Uterus (tissue), 4 donors: ENCODE data around the gene VSNL1. TPM values are rescaled to one million over a fixed set of nuclear protein-coding genes. Genes with fewer than 3 reads are reported as not detected.

Experiments
- DNase-seq, 2 donors: peaks; one replicate each; pipeline ENCODE4 v3.0.0-alpha.2; 2019 to 2020
- H3K27ac ChIP-seq, 2 donors: fragments of 200-600 bp; sonication (generic); 1 replicate in 1 of 2; 2 replicates in 1 of 2; pipeline ENCODE4 v1.5.1; 2016 to 2018
- H3K27me3 ChIP-seq, 2 donors: fragments of 200-600 bp; sonication (generic); one replicate each; pipeline ENCODE4 v1.5.1; 2018 to 2019; ENCODE audit warnings: control low read depth in 1 of 2
- H3K36me3 ChIP-seq, 2 donors: fragments of 200-600 bp; sonication (generic); one replicate each; pipeline ENCODE4 v1.5.1; 2019; ENCODE audit warnings: control low read depth in 1 of 2
- H3K4me1 ChIP-seq, 2 donors: fragments of 200-600 bp; sonication (generic); one replicate each; pipeline ENCODE4 v1.5.1; 2018 to 2019; ENCODE audit warnings: control low read depth in 1 of 2
- H3K4me3 ChIP-seq, 2 donors: fragments of 200-600 bp; sonication (generic); 1 replicate in 1 of 2; 2 replicates in 1 of 2; pipeline ENCODE4 v1.5.1; 2018 to 2019; ENCODE audit warnings: mild to moderate bottlenecking in 1 of 2
- H3K9me3 ChIP-seq, 2 donors: fragments of 200-600 bp; sonication (generic); one replicate each; pipeline ENCODE4 v1.5.1; 2019; ENCODE audit warnings: control low read depth in 1 of 2
- CTCF ChIP-seq, 4 experiments: fragments of 200-600 bp in 2 of 4; fragments of 450-650 bp in 2 of 4; sonication (generic) in 2 of 4; IDR thresholded peaks; one replicate each; pipeline ENCODE4 v1.5.1; 2016 to 2019; ENCODE audit warnings: antibody characterized with exemption in 4 of 4, mild to moderate bottlenecking in 2 of 4, moderate library complexity in 1 of 4
- POLR2A ChIP-seq, 2 donors: fragments of 450-650 bp; IDR thresholded peaks; one replicate each; pipeline ENCODE4 v1.6.1; 2016; ENCODE audit warnings: antibody characterized with exemption in 2 of 2, mild to moderate bottlenecking in 1 of 2, moderate library complexity in 1 of 2
- intact Hi-C: fragments of 100-400 bp; cut with DNase I; formaldehyde crosslinking; loops from one replicate; pipeline ENCODE4 v1.15.1; 2023; ENCODE audit warnings: low total_unique reads
- total RNA-seq, 4 donors: library from RNA; depleted of rRNA in 3 of 4; stranded (reverse); fragments of >200 nt in 3 of 4; gene quantifications; one replicate each; pipeline versions ENCODE4 v1.1.0 to v1.2.4, GENCODE V29; 2014 to 2023
- donor health status: DM: yes; HTN: yes; CAD: no.

VSNL1 gene
- total RNA-seq, 4 donors from 2014 or later = 0.29 to 1.8 (median 0.61) TPM; not detected in 1

- no peaks in the 10 kb centered on the region for H3K27me3 ChIP-seq
- no peak for DNase-seq
- no peak overlapping the region for H3K27ac ChIP-seq
- no peak for TF ChIP-seq CTCF (IDR thresholded peaks at IDR 0.05)
- no peak for TF ChIP-seq POLR2A (IDR thresholded peaks at IDR 0.05)
- no peaks in the 10 kb centered on the region for H3K9me3 ChIP-seq
- intact Hi-C loops = no loop called here
- H3K4me3 ChIP-seq = no peak overlapping the region
- no peaks in the 10 kb centered on the region for H3K4me1 ChIP-seq
- H3K36me3 ChIP-seq = no peaks in the 10 kb centered on the region
These were observed 89.6 kb downstream of the VSNL1 start for GRCh38 chr2:17630089-17630488.

GRCh38 chr2:17634997-17635396 lies 94.5 kb downstream of the VSNL1 start:
- TF ChIP-seq POLR2A (IDR thresholded peaks at IDR 0.05) = no peak
- TF ChIP-seq CTCF (IDR thresholded peaks at IDR 0.05) = no peak
- Histone ChIP-seq H3K36me3 (no peaks in the 10 kb centered on the region), H3K27me3 (no peaks in the 10 kb centered on the region), H3K4me3 (no peak overlapping the region), H3K27ac (no peak overlapping the region), H3K9me3 (no peaks in the 10 kb centered on the region), H3K4me1 (no peaks in the 10 kb centered on the region)
- intact Hi-C loops = no loop called here
- no peak for DNase-seq

GRCh38 chr2:17636257-17636656 lies 95.8 kb downstream of the VSNL1 start:
- H3K27ac ChIP-seq = no peak overlapping the region
- no peaks in the 10 kb centered on the region for H3K36me3 ChIP-seq
- H3K4me3 ChIP-seq = no peak overlapping the region
- DNase-seq = no peak
- no peaks in the 10 kb centered on the region for H3K27me3 ChIP-seq
- no peaks in the 10 kb centered on the region for H3K4me1 ChIP-seq
- no peak for TF ChIP-seq POLR2A (IDR thresholded peaks at IDR 0.05)
- no peak for TF ChIP-seq CTCF (IDR thresholded peaks at IDR 0.05)
- no peaks in the 10 kb centered on the region for H3K9me3 ChIP-seq
- intact Hi-C loops = no loop called here

- no peaks in the 10 kb centered on the region for H3K27me3 ChIP-seq
- TF ChIP-seq POLR2A (IDR thresholded peaks at IDR 0.05) (no peak), CTCF (IDR thresholded peaks at IDR 0.05) (no peak)
- H3K9me3 ChIP-seq = no peaks in the 10 kb centered on the region
- no peaks in the 10 kb centered on the region for H3K4me1 ChIP-seq
- no peaks in the 10 kb centered on the region for H3K36me3 ChIP-seq
- no peak overlapping the region for H3K4me3 ChIP-seq
- no peak overlapping the region for H3K27ac ChIP-seq
- intact Hi-C loops = no loop called here
- DNase-seq = no peak
These were observed 96.8 kb downstream of the VSNL1 start for GRCh38 chr2:17637131-17637906.

GRCh38 chr2:17638196-17638743 lies 97.8 kb downstream of the VSNL1 start:
- Histone ChIP-seq H3K36me3 (no peaks in the 10 kb centered on the region), H3K4me3 (no peak overlapping the region), H3K27me3 (no peaks in the 10 kb centered on the region), H3K27ac (no peak overlapping the region), H3K9me3 (no peaks in the 10 kb centered on the region), H3K4me1 (no peaks in the 10 kb centered on the region)
- TF ChIP-seq CTCF (IDR thresholded peaks at IDR 0.05) (no peak), POLR2A (IDR thresholded peaks at IDR 0.05) (no peak)
- intact Hi-C loops = no loop called here
- DNase-seq = no peak
